Mesothelial cell of epicardium (in vitro differentiated cells): ENCODE results near the gene MITD1. TPM values are rescaled to one million over a fixed set of nuclear protein-coding genes. Genes with fewer than 3 reads are reported as not detected.

Experiments used
- DNase-seq, 2 experiments: peaks; one replicate each; pipeline ENCODE4 v3.0.0; 2021; ENCODE audit warnings: low spot score in 2 of 2; ENCODE audit not compliant: unreplicated experiment in 2 of 2
- H3K27ac Mint-ChIP-seq: 2 replicates; pipeline ENCODE4 v1.8.0; 2021; ENCODE audit warnings: mixed read lengths
- H3K27me3 Mint-ChIP-seq: 2 replicates; pipeline ENCODE4 v1.8.0; 2021; ENCODE audit warnings: low read depth, mixed read lengths
- H3K36me3 Mint-ChIP-seq: 2 replicates; pipeline ENCODE4 v1.8.0; 2021; ENCODE audit warnings: mixed read lengths
- H3K4me1 Mint-ChIP-seq: 2 replicates; pipeline ENCODE4 v1.8.0; 2021; ENCODE audit warnings: mixed read lengths
- H3K4me3 Mint-ChIP-seq: 2 replicates; pipeline ENCODE4 v1.8.0; 2021; ENCODE audit warnings: mild to moderate bottlenecking, moderate library complexity, mixed read lengths
- H3K9me3 Mint-ChIP-seq: 2 replicates; pipeline ENCODE4 v1.8.0; 2021; ENCODE audit warnings: mixed read lengths
- CTCF ChIP-seq: fragments of 200-600 bp; sonication (generic); IDR thresholded peaks from one replicate; pipeline ENCODE4 v1.5.0; 2021; ENCODE audit warnings: antibody characterized with exemption; ENCODE audit not compliant: unreplicated experiment
- total RNA-seq: library from RNA; stranded (reverse); gene quantifications from 3 replicates; pipeline ENCODE4 v1.2.1, GENCODE V29; 2021

The MITD1 gene
- total RNA-seq, 1 donor from 2014 or later, result 31.5 TPM

DNA sequence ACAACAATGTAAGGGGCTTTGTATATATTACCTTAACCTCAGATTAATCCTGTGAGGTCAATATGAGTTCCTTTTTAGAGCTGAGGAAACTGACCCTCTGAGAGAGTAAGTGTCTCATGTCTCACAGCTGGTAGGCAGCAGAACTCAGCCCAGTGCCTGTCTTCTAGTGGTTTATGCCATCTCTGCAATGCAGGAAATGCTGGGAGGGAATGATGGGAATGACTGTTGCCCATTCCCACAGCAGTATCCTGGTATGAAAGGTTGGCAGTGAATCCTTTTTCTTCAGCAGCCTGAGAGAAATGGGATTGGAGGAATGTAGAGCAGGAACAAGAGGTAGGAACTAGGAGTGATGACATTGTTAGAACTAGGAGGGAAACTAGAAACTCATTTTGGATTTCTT, 6.2 kb upstream of the MITD1 start:
- no peak overlapping the region for H3K27ac Mint-ChIP-seq
- H3K4me1 Mint-ChIP-seq, result peaks cover 9% of the 10 kb centered on the region
- TF ChIP-seq CTCF, result no peak
- no peaks in the 10 kb centered on the region for H3K9me3 Mint-ChIP-seq
- DNase-seq, result no peak
- no peaks in the 10 kb centered on the region for H3K27me3 Mint-ChIP-seq
- peaks cover 16% of the 10 kb centered on the region for H3K36me3 Mint-ChIP-seq
- no peak overlapping the region for H3K4me3 Mint-ChIP-seq

- Mint-ChIP-seq H3K4me3 (no peak overlapping the region), H3K36me3 (peaks cover 4% of the 10 kb centered on the region), H3K27ac (no peak overlapping the region), H3K9me3 (no peaks in the 10 kb centered on the region), H3K4me1 (peaks cover 22% of the 10 kb centered on the region), H3K27me3 (no peaks in the 10 kb centered on the region)
- no peak for TF ChIP-seq CTCF
- no peak for DNase-seq
These were observed 4.0 kb upstream of the MITD1 start for GRCh38 chr2:99184811-99185210.

- TF ChIP-seq CTCF, result no peak
- DNase-seq, result no peak
- Mint-ChIP-seq H3K27me3 (no peaks in the 10 kb centered on the region), H3K27ac (no peak overlapping the region), H3K9me3 (no peaks in the 10 kb centered on the region), H3K4me1 (peaks cover 30% of the 10 kb centered on the region), H3K36me3 (no peaks in the 10 kb centered on the region), H3K4me3 (peak overlapping the region; percentile 3)
These were observed 2.2 kb upstream of the MITD1 start for GRCh38 chr2:99183025-99183424.

DNA sequence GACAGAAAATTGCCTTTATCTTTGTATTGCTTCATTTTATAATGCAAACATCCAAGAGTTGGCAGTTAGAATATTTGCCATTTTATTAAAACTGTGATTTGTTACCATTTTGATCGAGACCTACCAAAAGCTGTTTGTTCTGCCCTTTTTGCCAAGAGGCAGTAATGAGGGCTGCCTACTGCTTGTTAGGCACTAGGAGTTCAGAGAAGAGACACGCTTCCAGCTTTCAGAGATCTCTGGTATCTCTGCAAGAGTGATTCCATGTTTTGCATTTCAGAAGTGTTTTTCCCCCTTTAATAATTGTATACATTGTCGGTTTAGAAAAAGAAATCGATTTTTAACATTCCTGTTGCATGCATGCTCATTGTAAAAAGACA, 754 bp upstream of the MITD1 start:
- H3K36me3 Mint-ChIP-seq, result no peaks in the 10 kb centered on the region

DNA sequence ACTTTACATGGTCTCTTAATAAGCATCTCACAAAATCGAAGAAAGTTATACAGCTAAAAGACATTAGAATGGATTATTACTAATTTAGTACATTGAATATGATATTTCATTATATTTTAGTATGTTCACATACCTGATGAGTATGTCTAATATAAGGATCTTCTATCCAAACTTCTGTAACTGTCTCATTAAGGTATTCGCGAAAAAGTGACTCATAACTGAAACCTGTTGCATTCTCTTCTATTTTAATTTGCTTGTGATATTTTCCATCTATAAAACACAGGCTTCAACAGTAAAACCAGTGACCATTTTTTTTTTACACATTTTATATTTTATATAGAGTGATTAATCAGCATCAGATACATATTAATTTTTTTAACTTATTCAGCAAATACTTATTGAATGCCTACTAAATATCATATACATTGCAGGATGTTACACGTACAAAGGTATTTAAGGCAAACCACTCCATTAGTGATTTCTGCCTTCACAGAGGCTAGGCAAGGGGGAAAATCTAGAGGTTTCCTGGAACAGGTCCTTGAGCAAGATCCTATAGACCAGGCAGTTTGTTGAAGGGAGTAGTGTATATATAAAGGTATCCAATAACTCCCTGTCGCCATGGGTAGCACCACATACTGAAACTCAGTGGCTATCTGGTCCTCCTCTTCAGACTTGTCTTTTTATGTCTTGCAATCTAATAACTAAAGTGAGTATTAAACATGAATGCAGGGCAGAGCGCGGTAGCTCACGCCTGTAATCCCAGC, 9.3 kb downstream of the MITD1 start:
- DNase-seq, result no peak
- H3K27ac Mint-ChIP-seq, result no peak overlapping the region
- no peak overlapping the region for H3K4me3 Mint-ChIP-seq
- no peak for TF ChIP-seq CTCF
- no peaks in the 10 kb centered on the region for H3K4me1 Mint-ChIP-seq
- H3K36me3 Mint-ChIP-seq, result peaks cover 6% of the 10 kb centered on the region
- H3K27me3 Mint-ChIP-seq, result no peaks in the 10 kb centered on the region
- H3K9me3 Mint-ChIP-seq, result no peaks in the 10 kb centered on the region

More for the DNA sequence above, 754 bp upstream of the MITD1 start:
- TF ChIP-seq CTCF, result no peak
- Mint-ChIP-seq H3K4me3 (peak overlapping the region; percentile 99), H3K4me1 (peaks cover 30% of the 10 kb centered on the region), H3K27ac (peak overlapping the region; percentile 99), H3K27me3 (no peaks in the 10 kb centered on the region), H3K9me3 (no peaks in the 10 kb centered on the region)
- no peak for DNase-seq
